Smooth muscle cell (in vitro differentiated cells): ENCODE measurements around the gene GP9. TPM values are rescaled to one million over a fixed set of nuclear protein-coding genes. Genes with fewer than 3 reads are reported as not detected.

Experiments
- DNase-seq: peaks from one replicate; lab custom pipeline; 2025; ENCODE audit not compliant: unreplicated experiment; lab: John Stamatoyannopoulos, UW
- H2AFZ ChIP-seq: fragments of 200-600 bp; sonication (generic); 2 replicates; pipeline ENCODE4 v1.6.0; 2016; ENCODE audit warnings: antibody characterized with exemption, low read depth, mild to moderate bottlenecking
- H3F3A ChIP-seq: fragments of 200-600 bp; sonication (generic); 2 replicates; pipeline ENCODE4 v1.6.0; 2017; ENCODE audit warnings: antibody characterized with exemption, low read depth
- H3K27ac ChIP-seq: fragments of 200-600 bp; sonication (generic); 2 replicates; pipeline ENCODE4 v1.5.1; 2016; ENCODE audit warnings: low read depth, mild to moderate bottlenecking
- H3K27me3 ChIP-seq: fragments of 200-600 bp; sonication (generic); 2 replicates; pipeline ENCODE4 v1.6.1; 2016; ENCODE audit warnings: low read depth, mild to moderate bottlenecking
- H3K36me3 ChIP-seq: fragments of 200-600 bp; sonication (generic); 2 replicates; pipeline ENCODE4 v1.5.1; 2016; ENCODE audit warnings: low read depth
- H3K4me1 ChIP-seq: fragments of 200-600 bp; sonication (generic); 2 replicates; pipeline ENCODE4 v1.5.1; 2016; ENCODE audit warnings: low read depth
- H3K4me2 ChIP-seq: fragments of 200-600 bp; sonication (generic); 2 replicates; pipeline ENCODE4 v1.6.0; 2016; ENCODE audit warnings: mild to moderate bottlenecking
- H3K4me3 ChIP-seq: fragments of 200-600 bp; sonication (generic); 2 replicates; pipeline ENCODE4 v1.5.1; 2016; ENCODE audit warnings: mild to moderate bottlenecking
- H3K79me2 ChIP-seq: fragments of 200-600 bp; sonication (generic); 2 replicates; pipeline ENCODE4 v1.6.0; 2016; ENCODE audit warnings: low read depth, mild to moderate bottlenecking
- H3K9ac ChIP-seq: fragments of 200-600 bp; sonication (generic); 2 replicates; pipeline ENCODE4 v1.6.0; 2016; ENCODE audit warnings: low read depth
- H3K9me3 ChIP-seq: fragments of 200-600 bp; sonication (generic); replicated peaks from 2 replicates; pipeline ENCODE4 v1.5.1; 2016; ENCODE audit warnings: low read depth
- H4K20me1 ChIP-seq: fragments of 200-600 bp; sonication (generic); 2 replicates; pipeline ENCODE4 v1.6.0; 2016; ENCODE audit warnings: low read depth
- CTCF ChIP-seq: fragments of 200-600 bp; sonication (generic); IDR thresholded peaks from 2 replicates; pipeline ENCODE4 v1.5.1; 2017; ENCODE audit warnings: borderline replicate concordance, mild to moderate bottlenecking, antibody characterized with exemption; ENCODE audit not compliant: insufficient read depth, poor library complexity, severe bottlenecking
- WGBS: methylation state at CpG from one replicate; pipeline ENCODE4 v1.1.7; 2016; ENCODE audit warnings: low lambda C conversion rate; 5-methylcytosine and 5-hydroxymethylcytosine counted together
- polyA plus RNA-seq: library from polyadenylated mRNA; unstranded; fragments of >200 nt; fragmentation: Nextera tagmentation; extraction: Ambion mirVana; gene quantifications from 2 replicates; pipeline ENCODE4 v1.2.1, GENCODE V29; 2016
- total RNA-seq: library from RNA; depleted of rRNA; stranded (reverse); fragments of >200 nt; gene quantifications from 2 replicates; pipeline ENCODE4 v1.2.3, GENCODE V29; 2014

Gene GP9
- total and polyA plus RNA-seq, 2 experiments from 2014 or later = not detected

GRCh38 chr3:129015388-129016105, 45.0 kb upstream of the GP9 start:
- H3K36me3 ChIP-seq = no peaks in the 10 kb centered on the region
- H3K27me3 ChIP-seq = no peaks in the 10 kb centered on the region
- H3K27ac ChIP-seq = no peak overlapping the region
- no peak overlapping the region for H3K4me2 ChIP-seq
- 80% methylated on average over 19 of the region's 19 CpGs for WGBS
- DNase-seq = no peak
- H3K79me2 ChIP-seq = no peaks in the 10 kb centered on the region
- H2AFZ ChIP-seq = no peak overlapping the region
- TF ChIP-seq CTCF = no peak
- H3K9me3 ChIP-seq = no peaks in the 10 kb centered on the region
- H3K9ac ChIP-seq = no peak overlapping the region
- H3K4me3 ChIP-seq = no peak overlapping the region
- H4K20me1 ChIP-seq = no peaks in the 10 kb centered on the region
- no peaks in the 10 kb centered on the region for H3F3A ChIP-seq
- H3K4me1 ChIP-seq = no peaks in the 10 kb centered on the region

GRCh38 chr3:129016356-129016719, 44.2 kb upstream of the GP9 start:
- DNase-seq = no peak
- TF ChIP-seq CTCF = no peak
- no peak overlapping the region for H3K4me2 ChIP-seq
- no peaks in the 10 kb centered on the region for H3F3A ChIP-seq
- no peaks in the 10 kb centered on the region for H3K36me3 ChIP-seq
- H3K9ac ChIP-seq = no peak overlapping the region
- H3K27me3 ChIP-seq = no peaks in the 10 kb centered on the region
- no peaks in the 10 kb centered on the region for H3K9me3 ChIP-seq
- 68% methylated on average over 6 of the region's 6 CpGs for WGBS
- no peaks in the 10 kb centered on the region for H4K20me1 ChIP-seq
- H2AFZ ChIP-seq = no peak overlapping the region
- no peaks in the 10 kb centered on the region for H3K4me1 ChIP-seq
- H3K27ac ChIP-seq = no peak overlapping the region
- H3K4me3 ChIP-seq = no peak overlapping the region
- no peaks in the 10 kb centered on the region for H3K79me2 ChIP-seq

GRCh38 chr3:129016720-129017483, 43.7 kb upstream of the GP9 start:
- H3K9me3 ChIP-seq = no peaks in the 10 kb centered on the region
- no peak overlapping the region for H3K9ac ChIP-seq
- no peak overlapping the region for H3K27ac ChIP-seq
- H4K20me1 ChIP-seq = no peaks in the 10 kb centered on the region
- H3K36me3 ChIP-seq = no peaks in the 10 kb centered on the region
- no peak overlapping the region for H3K4me3 ChIP-seq
- no peaks in the 10 kb centered on the region for H3K27me3 ChIP-seq
- no peak overlapping the region for H2AFZ ChIP-seq
- H3K4me1 ChIP-seq = no peaks in the 10 kb centered on the region
- DNase-seq = no peak
- no peaks in the 10 kb centered on the region for H3K79me2 ChIP-seq
- no peak overlapping the region for H3K4me2 ChIP-seq
- WGBS = 91% methylated on average over 14 of the region's 14 CpGs
- TF ChIP-seq CTCF = no peak
- H3F3A ChIP-seq = no peaks in the 10 kb centered on the region
